Adipose tissue (tissue), 3 donors: ENCODE results near the gene VDR. TPM values are rescaled to one million over a fixed set of nuclear protein-coding genes. Genes with fewer than 3 reads are reported as not detected.

Experiments
- H3K27ac ChIP-seq: one replicate; pipeline ENCODE4 v1.5.1; 2013; ENCODE audit warnings: low read depth, low read length
- WGBS, 3 donors: extraction: QIAGEN DNeasy Blood & Tissue Kit; methylation state at CpG; one replicate each; pipeline ENCODE4 v1.1.7; 2013; 5-methylcytosine and 5-hydroxymethylcytosine counted together
- polyA plus RNA-seq, 3 donors: library from polyadenylated mRNA; stranded (reverse); fragments of 200-250 nt; gene quantifications; one replicate each; pipeline ENCODE4 v1.2.3, GENCODE V29; 2013
- donor health status: healthy with polysubstance abuse.
- donor health status: Bipolar disorder and iron deficiency.
- donor health status: healthy.

VDR gene
- polyA plus RNA-seq, result 1 to 10 TPM; 1.2 to 2.9 (median 1.5) TPM

GRCh38 chr12:47904713-47905709 is at the start of gene VDR:
VDR (minus strand) TSS chr12:47904994; CDS start chr12:47879113, 25,881 bp downstream.
- WGBS, 3 donors, result 1% methylated on average over 79 of the region's 79 CpGs
- H3K27ac ChIP-seq, result no peak within 1 kb of the TSS

- H3K27ac ChIP-seq, result no peak overlapping the region
- 85 to 95% (median 90%) methylated on average over 8 of the region's 8 CpGs for WGBS, 3 donors
Observed at GRCh38 chr12:47954058-47954457, 49.3 kb upstream of the VDR start.

DNA sequence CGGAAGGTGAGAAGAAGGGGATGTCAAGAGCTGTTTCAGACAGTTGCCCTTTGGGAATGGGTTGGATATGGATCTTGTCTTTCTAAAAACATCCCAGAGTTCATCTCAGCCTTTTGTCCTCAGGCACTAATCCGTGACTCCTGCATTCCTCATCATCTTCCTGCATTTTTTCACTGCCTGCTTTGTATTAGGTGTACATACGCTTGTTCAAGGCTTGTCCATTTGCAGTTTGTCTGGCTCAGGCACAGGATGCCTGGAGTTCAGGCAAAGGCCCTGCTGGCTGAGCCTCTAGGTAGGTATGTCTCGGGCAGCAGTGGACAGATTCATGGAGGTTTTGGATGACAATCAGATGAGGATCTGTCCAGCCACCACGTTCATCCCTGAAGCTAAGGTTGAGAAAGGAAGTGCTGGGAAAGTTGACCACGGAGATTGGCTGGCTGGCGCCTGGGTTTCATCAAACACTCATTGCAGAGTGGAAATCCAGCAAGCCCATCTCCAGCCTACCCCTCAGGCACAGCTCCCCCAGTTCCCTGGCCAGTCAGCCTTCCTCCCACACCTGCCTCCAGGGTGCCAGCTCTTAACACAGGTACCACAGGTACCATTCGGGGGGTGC is 46.2 kb upstream of the VDR start:
- WGBS, 3 donors, result 75 to 80% (median 77%) methylated on average over 8 of the region's 8 CpGs
- no peak overlapping the region for H3K27ac ChIP-seq

GRCh38 chr12:47949441-47950341 is 44.9 kb upstream of the VDR start:
- H3K27ac ChIP-seq, result no peak overlapping the region
- WGBS, 3 donors, result 55 to 61% (median 56%) methylated on average over 32 of the region's 32 CpGs

GRCh38 chr12:47947341-47947740 is 42.5 kb upstream of the VDR start:
- H3K27ac ChIP-seq, result no peak overlapping the region
- 67 to 86% (median 83%) methylated on average over 12 of the region's 12 CpGs for WGBS, 3 donors

GRCh38 chr12:47946413-47947323 is 41.9 kb upstream of the VDR start:
- no peak overlapping the region for H3K27ac ChIP-seq
- 59 to 77% (median 62%) methylated on average over 27 of the region's 27 CpGs for WGBS, 3 donors

GRCh38 chr12:47945341-47945728 is 40.5 kb upstream of the VDR start:
- no peak overlapping the region for H3K27ac ChIP-seq
- WGBS, 3 donors, result 39 to 59% (median 47%) methylated on average over 1 of the region's 1 CpG

DNA sequence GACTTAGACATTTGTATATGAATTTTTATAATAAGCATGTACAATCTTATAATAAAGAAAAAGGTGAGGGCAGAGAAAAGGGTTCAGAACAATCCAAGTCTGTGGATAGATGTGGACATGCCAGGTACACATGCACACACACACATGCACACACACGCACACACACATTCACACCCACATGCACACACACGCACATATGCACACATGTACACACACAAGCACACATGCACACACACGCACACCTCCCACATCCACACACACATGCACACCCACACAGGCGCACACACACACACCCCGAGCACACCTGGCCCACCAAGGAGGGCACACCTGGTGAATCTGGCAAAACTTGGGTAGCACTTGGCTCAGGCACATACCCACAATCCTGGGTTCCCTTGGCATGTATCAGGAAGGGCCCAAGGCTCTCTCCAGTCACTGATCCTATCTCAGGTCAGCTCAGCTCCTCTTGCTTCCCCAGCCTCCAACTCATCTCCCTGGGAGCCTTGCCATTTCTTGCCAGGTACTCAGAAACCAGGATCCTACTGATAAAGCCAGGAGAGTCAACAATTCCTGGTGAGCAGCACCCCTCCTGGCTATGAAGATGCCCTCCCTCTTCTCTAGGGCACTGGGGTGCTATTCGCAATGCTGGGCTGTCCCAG is 40.0 kb upstream of the VDR start:
- H3K27ac ChIP-seq, result no peak overlapping the region
- 84 to 86% (median 84%) methylated on average over 6 of the region's 6 CpGs for WGBS, 3 donors

DNA sequence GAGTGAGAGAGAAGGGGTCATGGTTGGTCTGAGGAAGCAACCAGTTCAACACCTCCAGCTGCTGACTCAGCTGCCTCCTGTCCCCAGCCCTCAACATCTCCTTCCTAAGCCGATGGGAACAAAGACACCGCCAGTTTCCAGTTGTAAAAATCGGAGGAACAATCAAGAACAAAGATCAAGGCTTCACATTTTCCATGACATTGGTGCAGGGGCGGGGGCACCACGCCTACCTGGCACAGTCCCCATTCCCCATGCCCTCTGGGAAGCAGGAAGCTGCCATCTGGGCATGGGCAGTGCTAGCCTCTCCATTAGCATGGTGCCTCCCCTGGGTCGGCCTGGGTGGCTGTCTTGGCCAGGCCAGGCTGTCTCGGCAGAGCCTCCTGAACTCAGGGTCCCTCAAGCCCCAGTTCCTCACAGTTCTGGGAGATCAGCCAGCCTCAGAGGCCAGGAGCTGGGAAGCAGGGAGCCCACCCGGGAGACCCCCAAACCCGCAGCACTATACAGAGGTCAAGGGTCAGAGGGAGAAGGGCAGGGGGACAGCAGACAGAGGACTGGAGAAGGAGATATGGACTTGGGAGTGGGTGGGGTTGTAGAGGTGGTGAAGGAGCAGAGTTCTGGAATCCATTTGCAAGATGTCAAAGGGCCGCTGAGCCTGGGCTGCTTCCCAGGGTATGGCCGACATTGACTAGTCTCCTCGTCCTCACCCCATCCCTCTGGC is 39.0 kb upstream of the VDR start:
- WGBS, 3 donors, result 60 to 67% (median 66%) methylated on average over 12 of the region's 12 CpGs

GRCh38 chr12:47942614-47943225 is 37.9 kb upstream of the VDR start:
- no peak overlapping the region for H3K27ac ChIP-seq
- WGBS, 3 donors, result 52 to 68% (median 65%) methylated on average over 29 to 31 of the region's 31 CpGs

More for the DNA sequence above, 39.0 kb upstream of the VDR start:
- H3K27ac ChIP-seq, result no peak overlapping the region

GRCh38 chr12:47941871-47942613 is 37.2 kb upstream of the VDR start:
- WGBS, 3 donors, result 19 to 39% (median 32%) methylated on average over 33 to 40 of the region's 40 CpGs

GRCh38 chr12:47941475-47941780 is 36.6 kb upstream of the VDR start:
- 78 to 88% (median 80%) methylated on average over 9 of the region's 9 CpGs for WGBS, 3 donors
- no peak overlapping the region for H3K27ac ChIP-seq

More at GRCh38 chr12:47941871-47942613, 37.2 kb upstream of the VDR start:
- H3K27ac ChIP-seq, result no peak overlapping the region

DNA sequence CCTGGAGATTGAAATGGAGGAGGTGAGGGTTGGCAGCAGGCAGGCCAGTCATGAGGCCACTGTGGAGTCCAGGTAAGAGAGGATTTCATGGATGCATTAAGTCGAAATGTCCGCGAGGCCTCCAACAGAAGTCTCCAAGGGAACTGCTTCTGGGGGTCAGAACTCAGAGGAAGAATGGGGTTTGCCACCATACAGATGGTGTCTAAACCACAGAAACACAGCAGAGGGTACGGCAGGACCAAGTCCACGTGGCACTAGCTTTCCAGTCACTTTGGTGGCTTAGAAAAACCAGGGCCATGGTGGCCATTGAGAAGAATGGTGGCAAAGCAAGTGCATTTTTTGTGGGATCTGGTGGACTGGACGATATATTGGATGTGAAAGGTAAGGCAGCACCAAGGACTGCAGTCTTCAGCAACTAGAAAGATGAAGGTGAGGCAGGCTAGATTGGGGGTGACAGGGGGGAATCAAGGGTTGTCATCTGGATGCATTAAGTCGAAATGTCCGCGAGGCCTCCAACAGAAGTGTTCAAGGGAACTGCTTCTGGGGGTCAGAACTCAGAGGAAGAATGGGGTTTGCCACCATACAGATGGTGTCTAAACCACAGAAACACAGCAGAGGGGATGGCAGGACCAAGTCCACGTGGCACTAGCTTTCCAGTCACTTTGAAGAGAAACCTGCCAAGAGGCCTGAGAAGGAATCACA is 36.1 kb upstream of the VDR start:
- WGBS, 3 donors, result 84 to 96% (median 87%) methylated on average over 10 of the region's 10 CpGs

DNA sequence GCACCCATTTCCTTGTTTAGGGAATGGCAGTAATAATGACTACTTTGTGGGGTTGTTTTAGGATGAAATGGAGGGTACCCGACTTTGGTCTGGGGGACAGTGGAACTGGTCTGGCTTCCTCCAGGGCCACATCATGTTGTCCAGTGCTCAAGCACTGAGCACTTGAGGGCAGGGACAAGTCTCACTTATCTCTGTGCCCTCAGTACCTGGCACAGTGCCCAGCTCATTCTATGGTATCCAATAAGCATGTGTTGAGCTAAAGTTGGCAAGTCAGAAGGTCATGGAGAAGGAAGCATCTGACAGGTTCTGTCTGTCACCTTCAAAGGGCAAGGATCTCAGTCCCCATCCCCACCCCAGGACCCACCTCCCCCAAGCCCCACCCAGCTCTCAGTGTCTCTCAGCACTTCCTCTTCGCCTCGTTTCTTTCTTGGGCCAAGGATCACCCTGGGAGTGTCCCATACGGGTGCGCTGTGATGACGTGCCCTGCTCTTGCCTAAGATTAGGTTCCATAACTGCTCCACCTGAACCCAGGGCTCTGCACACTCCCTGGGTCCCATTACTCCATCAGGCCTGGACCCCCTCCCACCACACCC is 34.3 kb upstream of the VDR start:
- 77 to 83% (median 81%) methylated on average over 6 of the region's 6 CpGs for WGBS, 3 donors
- H3K27ac ChIP-seq, result no peak overlapping the region

More for the DNA sequence above, 36.1 kb upstream of the VDR start:
- no peak overlapping the region for H3K27ac ChIP-seq

GRCh38 chr12:47938594-47938993 is 33.8 kb upstream of the VDR start:
- no peak overlapping the region for H3K27ac ChIP-seq
- 94 to 95% (median 94%) methylated on average over 4 of the region's 4 CpGs for WGBS, 3 donors
